Rectal smooth muscle tissue (tissue), 1 donor: ENCODE measurements around the gene PLPPR1.
A peak's percentile ranks its signal among the peaks of the same experiment; 100 is the strongest.

Experiments
- H3K27ac ChIP-seq: one replicate; pipeline ENCODE4 v1.7.0; 2013; ENCODE audit warnings: low read depth, low read length, inconsistent platforms
- H3K27me3 ChIP-seq: one replicate; pipeline ENCODE4 v1.7.0; 2013; ENCODE audit warnings: low read length; ENCODE audit not compliant: control insufficient read depth, insufficient read depth
- H3K36me3 ChIP-seq: one replicate; pipeline ENCODE4 v1.7.0; 2013; ENCODE audit warnings: low read length; ENCODE audit not compliant: control insufficient read depth, insufficient read depth
- H3K4me1 ChIP-seq: one replicate; pipeline ENCODE4 v1.7.0; 2013; ENCODE audit warnings: low read length; ENCODE audit not compliant: control insufficient read depth, insufficient read depth
- H3K4me3 ChIP-seq: one replicate; pipeline ENCODE4 v1.7.0; 2013; ENCODE audit warnings: low read length
- H3K9ac ChIP-seq: one replicate; pipeline ENCODE4 v1.7.0; 2013; ENCODE audit warnings: low read length

The PLPPR1 gene

DNA sequence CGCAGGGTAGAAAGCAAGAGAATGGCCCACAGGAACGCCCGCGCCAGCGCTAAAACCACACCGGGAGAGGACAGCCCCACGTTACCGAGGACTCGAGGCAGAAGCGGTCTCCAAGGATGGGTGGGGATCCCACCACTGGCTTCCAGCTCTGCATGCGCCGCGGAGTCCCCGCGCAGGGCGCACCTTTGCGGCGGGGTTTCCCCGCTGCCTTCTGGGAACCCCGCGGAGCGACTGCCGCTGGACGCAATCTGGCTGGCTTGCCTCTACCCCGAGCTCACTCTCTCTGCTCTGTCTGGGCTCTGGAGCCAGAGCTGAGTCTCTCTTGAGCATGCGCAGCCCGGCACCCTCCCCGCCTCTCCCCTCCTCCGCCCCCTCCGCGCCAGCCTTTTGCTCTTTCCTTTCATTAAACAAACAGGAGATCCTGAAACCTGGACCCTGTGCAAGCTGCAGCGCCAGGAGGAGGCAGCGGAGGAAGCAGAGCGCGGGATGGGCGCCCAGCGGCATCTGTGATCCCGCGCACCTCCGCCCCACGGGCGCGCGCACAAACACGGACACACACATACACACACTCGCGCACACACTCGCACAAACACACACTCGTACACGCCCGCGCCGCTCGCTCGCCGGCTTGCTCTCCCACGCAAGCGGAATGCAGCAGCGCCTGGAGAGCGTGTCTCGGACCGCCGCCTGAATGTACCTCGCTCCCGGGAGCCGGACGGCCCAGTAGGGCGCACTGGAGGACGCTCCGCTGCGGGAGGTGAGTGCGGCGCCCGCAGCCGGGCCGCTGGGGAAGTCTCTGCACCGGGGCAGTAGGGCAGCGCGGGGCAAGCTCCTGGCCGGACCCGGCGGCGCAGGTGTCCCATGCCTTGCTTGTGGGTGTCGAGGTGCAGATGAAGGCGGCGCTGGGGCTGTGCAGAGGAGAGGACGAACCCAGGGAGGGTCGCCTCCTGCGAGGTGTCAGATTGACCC lies at the start of gene PLPPR1:
Gene PLPPR1, plus strand, starts transcription at position 382 of the 969 bp plus-strand sequence.
- peaks cover 5% of the 10 kb centered on the region for H3K27me3 ChIP-seq
- H3K36me3 ChIP-seq: no peaks in the 10 kb centered on the region
- no peaks in the 10 kb centered on the region for H3K4me1 ChIP-seq
- H3K4me3 ChIP-seq: peak within 1 kb of the TSS; percentile 60
- H3K9ac ChIP-seq: no peak within 1 kb of the TSS
- no peak within 1 kb of the TSS for H3K27ac ChIP-seq

GRCh38 chr9:100989731-100990130 lies 38.8 kb upstream of the PLPPR1 start:
- no peaks in the 10 kb centered on the region for H3K36me3 ChIP-seq
- no peak overlapping the region for H3K27ac ChIP-seq
- H3K27me3 ChIP-seq: no peaks in the 10 kb centered on the region
- no peak overlapping the region for H3K9ac ChIP-seq
- H3K4me3 ChIP-seq: no peak overlapping the region
- no peaks in the 10 kb centered on the region for H3K4me1 ChIP-seq

GRCh38 chr9:100990605-100991381 lies 37.7 kb upstream of the PLPPR1 start:
- Histone ChIP-seq H3K9ac (no peak overlapping the region), H3K4me3 (no peak overlapping the region)

DNA sequence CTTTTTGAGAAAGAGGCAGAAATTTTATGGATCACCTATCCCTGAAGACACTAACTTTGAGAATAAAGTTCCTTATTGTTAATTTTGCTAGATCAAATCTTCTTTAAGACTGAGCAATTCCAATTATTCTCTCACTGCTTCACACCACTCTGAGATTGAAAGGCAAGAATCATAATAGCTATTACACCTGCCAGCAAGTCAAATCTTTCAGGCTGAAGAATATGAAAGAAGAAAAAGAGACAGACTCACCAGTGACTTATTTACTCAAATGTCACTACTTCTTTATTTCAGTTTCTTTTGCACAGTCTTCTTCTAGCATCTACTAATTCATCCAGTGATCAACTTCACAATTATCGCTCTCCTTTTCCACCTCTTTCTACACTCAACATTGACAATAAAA lies 35.9 kb upstream of the PLPPR1 start:
- Histone ChIP-seq H3K4me1 (no peaks in the 10 kb centered on the region), H3K27me3 (no peaks in the 10 kb centered on the region), H3K27ac (no peak overlapping the region), H3K9ac (no peak overlapping the region), H3K4me3 (no peak overlapping the region), H3K36me3 (no peaks in the 10 kb centered on the region)

More at GRCh38 chr9:100990605-100991381, 37.7 kb upstream of the PLPPR1 start:
- Histone ChIP-seq H3K27ac (no peak overlapping the region), H3K27me3 (no peaks in the 10 kb centered on the region), H3K36me3 (no peaks in the 10 kb centered on the region), H3K4me1 (no peaks in the 10 kb centered on the region)

- Histone ChIP-seq H3K4me1 (no peaks in the 10 kb centered on the region), H3K4me3 (no peak overlapping the region), H3K9ac (no peak overlapping the region), H3K36me3 (no peaks in the 10 kb centered on the region), H3K27me3 (no peaks in the 10 kb centered on the region), H3K27ac (no peak overlapping the region)
These were observed 28.5 kb upstream of the PLPPR1 start for GRCh38 chr9:100999906-101000544.

DNA sequence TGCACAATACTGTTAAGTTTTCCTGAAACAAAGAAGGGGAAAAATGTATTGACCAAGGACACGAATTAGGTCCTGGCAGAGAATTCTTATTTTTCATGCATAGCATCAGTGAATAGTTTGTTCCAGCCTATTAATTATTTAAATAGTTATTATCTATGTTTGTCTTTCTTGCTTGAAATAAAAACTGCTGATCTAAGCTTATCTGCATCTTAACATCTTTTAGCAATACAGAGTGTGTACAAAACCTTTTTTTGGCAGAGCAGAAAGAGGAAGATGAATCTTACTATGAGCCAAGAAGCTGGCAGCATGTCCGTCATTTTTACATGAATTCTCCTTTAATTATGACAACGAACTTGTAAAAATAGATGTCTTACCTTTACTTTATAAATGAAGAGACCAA lies 23.3 kb upstream of the PLPPR1 start:
- no peak overlapping the region for H3K4me3 ChIP-seq
- H3K27ac ChIP-seq: no peak overlapping the region
- no peak overlapping the region for H3K9ac ChIP-seq
- H3K4me1 ChIP-seq: no peaks in the 10 kb centered on the region
- H3K36me3 ChIP-seq: no peaks in the 10 kb centered on the region
- no peaks in the 10 kb centered on the region for H3K27me3 ChIP-seq

DNA sequence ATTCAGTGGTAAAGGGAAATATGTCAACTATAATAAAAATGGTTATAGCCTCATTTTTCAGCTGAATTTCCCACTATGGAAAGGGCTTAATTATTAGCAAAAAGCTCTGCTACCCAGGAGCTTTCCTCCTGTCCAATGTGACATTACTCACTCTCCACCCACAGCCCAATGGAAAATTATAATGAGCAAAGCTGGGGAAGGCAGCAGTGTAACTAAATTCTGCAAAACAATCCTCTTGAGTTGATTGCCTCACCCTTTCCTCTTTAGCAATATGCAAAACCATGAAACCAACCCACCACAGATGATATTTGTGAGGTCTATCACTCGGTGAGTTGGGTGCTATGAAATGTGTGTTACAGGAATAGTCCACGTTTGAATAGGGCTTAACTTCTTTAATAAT lies 14.0 kb upstream of the PLPPR1 start:
- no peak overlapping the region for H3K27ac ChIP-seq

DNA sequence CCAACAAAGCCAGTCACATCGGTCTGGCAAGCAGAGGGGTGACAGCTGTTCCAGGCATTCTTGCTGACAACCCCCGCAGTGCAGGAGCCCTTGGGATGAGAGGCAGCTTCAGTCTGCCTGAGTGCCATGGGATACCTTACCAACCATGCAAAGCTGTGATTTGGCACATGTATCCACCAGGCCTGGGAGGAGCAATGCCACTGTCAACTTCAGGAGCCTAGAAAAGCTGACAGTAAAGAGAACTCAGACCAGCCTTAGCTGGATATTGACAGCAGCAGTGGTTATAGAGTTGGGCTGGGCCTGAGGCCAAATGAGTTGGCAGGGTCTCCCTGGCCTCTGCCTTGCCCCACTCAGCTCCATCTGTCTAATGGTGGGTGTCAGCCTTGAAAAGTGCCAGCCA lies 10.1 kb upstream of the PLPPR1 start:
- no peaks in the 10 kb centered on the region for H3K27me3 ChIP-seq
- no peak overlapping the region for H3K4me3 ChIP-seq
- no peak overlapping the region for H3K9ac ChIP-seq
- H3K36me3 ChIP-seq: no peaks in the 10 kb centered on the region
- H3K4me1 ChIP-seq: no peaks in the 10 kb centered on the region
- no peak overlapping the region for H3K27ac ChIP-seq

More for the DNA sequence above, 14.0 kb upstream of the PLPPR1 start:
- Histone ChIP-seq H3K36me3 (no peaks in the 10 kb centered on the region), H3K27me3 (no peaks in the 10 kb centered on the region), H3K9ac (no peak overlapping the region), H3K4me1 (no peaks in the 10 kb centered on the region), H3K4me3 (no peak overlapping the region)

- H3K27me3 ChIP-seq: peaks cover 2% of the 10 kb centered on the region
- H3K4me3 ChIP-seq: no peak overlapping the region
- no peaks in the 10 kb centered on the region for H3K36me3 ChIP-seq
- H3K9ac ChIP-seq: no peak overlapping the region
- no peak overlapping the region for H3K27ac ChIP-seq
- H3K4me1 ChIP-seq: no peaks in the 10 kb centered on the region
These were observed 5.8 kb upstream of the PLPPR1 start for GRCh38 chr9:101022704-101023103.

DNA sequence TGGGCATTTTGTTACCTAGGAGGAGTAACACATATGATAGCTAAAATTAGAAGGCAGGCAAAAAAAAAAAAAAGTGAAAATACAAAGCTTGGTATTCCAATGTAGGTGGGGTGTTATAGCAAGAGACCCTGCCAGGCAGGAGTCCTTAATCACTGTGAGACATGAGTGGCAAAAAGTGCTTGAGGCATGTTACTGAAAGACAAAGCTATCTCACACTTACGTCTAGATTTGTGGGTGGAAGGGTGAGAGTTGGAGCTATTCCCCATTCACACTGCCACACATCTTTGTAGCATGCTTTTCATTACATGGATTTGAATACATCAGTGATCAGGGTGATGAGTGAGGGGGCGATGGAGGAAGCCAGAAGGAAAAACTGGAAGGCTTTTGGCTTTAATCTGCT lies 2.6 kb upstream of the PLPPR1 start:
- Histone ChIP-seq H3K27ac (no peak overlapping the region), H3K4me3 (no peak overlapping the region), H3K9ac (no peak overlapping the region), H3K27me3 (peaks cover 5% of the 10 kb centered on the region), H3K4me1 (no peaks in the 10 kb centered on the region), H3K36me3 (no peaks in the 10 kb centered on the region)

DNA sequence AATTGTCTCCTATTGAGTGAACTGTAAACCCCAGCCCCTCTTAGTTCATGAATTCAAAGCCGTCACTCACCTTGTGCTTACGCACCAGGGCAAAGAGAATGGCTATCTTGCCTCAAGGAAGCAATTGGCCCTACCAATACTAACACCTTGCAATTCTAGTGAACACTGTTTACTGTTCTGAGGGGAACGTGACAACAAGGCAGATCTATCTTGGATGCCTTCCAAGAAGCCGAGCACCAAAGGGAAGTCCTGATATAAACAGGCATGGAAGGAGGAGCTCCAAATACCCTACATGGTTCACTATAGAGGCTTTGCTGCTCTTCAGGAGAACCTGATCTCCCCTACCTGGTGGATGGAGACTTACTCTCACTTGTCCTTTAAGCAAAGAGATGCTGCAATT lies 1.7 kb upstream of the PLPPR1 start:
- Histone ChIP-seq H3K4me1 (no peaks in the 10 kb centered on the region), H3K36me3 (no peaks in the 10 kb centered on the region), H3K27me3 (peaks cover 5% of the 10 kb centered on the region), H3K9ac (no peak overlapping the region), H3K27ac (no peak overlapping the region), H3K4me3 (no peak overlapping the region)

DNA sequence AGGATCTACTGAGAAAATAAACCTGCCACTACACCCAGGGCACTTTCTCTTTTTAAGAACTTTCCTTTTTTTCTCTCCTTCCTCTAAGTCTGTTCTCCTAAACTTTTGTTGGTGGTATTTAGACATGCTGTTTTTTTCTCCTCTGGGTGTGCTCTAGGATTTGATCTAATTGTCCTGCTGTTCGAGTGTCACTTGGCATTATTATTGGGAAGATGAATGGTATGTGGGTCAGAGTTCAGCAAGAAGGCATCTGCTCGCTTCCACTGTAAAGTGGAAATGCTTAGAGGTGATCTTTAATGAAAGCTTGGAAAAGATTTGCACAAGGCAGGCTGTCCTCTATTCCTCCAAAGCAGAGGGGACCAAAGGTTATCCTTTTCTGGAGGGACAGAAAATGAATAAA lies 1.3 kb upstream of the PLPPR1 start:
- Histone ChIP-seq H3K36me3 (no peaks in the 10 kb centered on the region), H3K27ac (no peak overlapping the region), H3K27me3 (peaks cover 5% of the 10 kb centered on the region), H3K4me1 (no peaks in the 10 kb centered on the region), H3K9ac (no peak overlapping the region), H3K4me3 (no peak overlapping the region)
